GM20000 (cell line): ENCODE data around the gene CD44.

Source experiments
- DNase-seq: peaks from one replicate; pipeline ENCODE4 v3.0.0; 2012; ENCODE audit warnings: low spot score
- CTCF ChIP-seq: IDR thresholded peaks from 2 replicates; pipeline ENCODE4 v1.5.1; 2012; ENCODE audit warnings: mild to moderate bottlenecking, control low read depth; ENCODE audit errors: extremely low read depth, missing control alignments

CD44 gene

DNA sequence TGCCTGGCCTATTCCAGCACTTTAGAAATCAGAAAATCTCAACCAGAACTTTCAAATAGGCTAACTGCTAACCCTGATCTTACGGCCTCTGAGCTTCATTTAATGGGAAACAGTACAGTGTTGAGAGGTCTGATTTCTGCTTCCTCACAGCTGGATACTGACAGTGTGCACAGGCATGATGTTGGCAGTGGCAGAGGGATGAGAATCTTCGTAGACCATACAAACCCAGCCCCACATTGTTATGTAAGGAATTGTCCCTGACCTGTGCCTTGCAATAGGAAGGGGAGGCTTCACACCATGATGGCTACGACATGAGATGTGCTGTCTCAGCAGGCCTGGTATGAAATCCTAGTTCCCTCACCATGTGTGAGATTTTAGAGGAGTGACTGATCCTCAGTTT, 49.0 kb downstream of the CD44 start:
- no peak for DNase-seq
- no peak for TF ChIP-seq CTCF

DNA sequence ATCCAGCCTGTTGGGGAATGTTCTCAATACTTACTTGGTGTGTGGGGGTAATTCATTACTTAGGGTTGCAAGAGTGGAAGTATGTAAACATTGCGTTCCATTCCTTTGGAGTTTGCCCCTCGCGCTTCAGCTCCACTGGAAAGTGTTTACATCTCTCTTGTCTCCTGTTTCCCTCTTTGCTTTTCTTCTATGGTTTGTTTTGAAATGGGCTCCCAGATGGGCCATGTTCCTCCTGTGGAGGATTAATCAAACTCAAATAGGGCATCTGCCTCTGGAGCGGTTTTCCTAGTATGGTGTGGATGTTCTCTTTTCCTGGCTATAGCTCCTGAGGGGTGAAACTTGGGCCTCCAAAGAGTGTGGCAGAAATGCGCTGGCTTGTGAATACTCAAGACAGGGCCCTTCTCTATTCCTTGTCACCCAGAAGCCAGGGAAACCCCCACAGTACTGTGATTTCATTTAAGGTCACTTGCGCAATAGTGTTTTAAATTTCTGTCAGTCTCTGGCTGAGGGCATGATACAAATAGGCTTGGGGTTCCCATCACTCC, 51.9 kb downstream of the CD44 start:
- no peak for TF ChIP-seq CTCF
- DNase-seq: no peak

- no peak for TF ChIP-seq CTCF
- DNase-seq: no peak
These were observed 53.4 kb downstream of the CD44 start for GRCh38 chr11:35192347-35192746.

DNA sequence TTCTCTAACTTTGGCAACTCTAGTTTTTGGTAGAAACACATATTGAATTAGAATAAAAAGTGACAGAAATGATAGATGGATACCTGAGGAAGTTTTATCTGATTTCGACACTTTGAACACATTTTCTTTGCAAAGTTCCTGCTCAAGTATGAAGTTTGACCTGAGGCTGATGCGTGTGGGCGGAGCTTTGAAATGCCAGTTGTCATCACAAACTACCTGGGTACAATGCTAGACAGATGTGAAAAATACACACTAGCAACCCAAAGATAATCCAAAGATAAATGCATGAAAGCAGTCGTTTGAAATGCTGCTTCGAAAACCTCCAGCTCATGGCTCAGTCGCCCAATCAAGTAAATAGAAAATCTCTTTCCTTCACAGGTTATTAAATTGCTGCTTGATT, 54.8 kb downstream of the CD44 start:
- no peak for TF ChIP-seq CTCF
- DNase-seq: no peak

- DNase-seq: no peak
- TF ChIP-seq CTCF: no peak
These were observed 58.3 kb downstream of the CD44 start for GRCh38 chr11:35197292-35197691.

DNA sequence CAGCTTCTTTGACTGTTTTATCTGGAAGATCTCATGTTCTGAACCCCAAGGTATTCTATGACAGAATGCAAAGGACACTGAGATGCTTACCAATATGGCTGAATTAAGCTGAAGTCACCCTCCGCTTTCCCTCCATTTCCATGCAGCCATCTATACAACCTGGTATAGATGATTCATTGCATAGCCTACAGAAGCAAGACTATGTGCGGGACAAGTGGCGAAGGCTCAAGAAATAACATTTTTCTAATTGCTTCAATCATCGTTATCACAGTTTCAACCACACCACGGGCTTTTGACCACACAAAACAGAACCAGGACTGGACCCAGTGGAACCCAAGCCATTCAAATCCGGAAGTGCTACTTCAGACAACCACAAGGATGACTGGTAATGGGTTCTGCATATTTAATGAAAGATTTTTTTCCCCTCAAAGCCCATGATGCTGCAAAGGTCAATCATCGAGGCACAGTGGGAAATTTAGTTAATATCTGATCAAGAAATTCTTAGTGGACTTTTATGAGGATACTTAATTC, 61.9 kb downstream of the CD44 start:
- no peak for TF ChIP-seq CTCF
- no peak for DNase-seq

GRCh38 chr11:35204614-35205013, 65.6 kb downstream of the CD44 start:
- TF ChIP-seq CTCF: no peak

More at GRCh38 chr11:35204614-35205013, 65.6 kb downstream of the CD44 start:
- DNase-seq: no peak
